ENCODE measurements around the gene CLDN15.
"Not testable (repeated sequence)": the region's sequence is repeated elsewhere in the genome, so short reads cannot be mapped to it uniquely, and the experiment has no call there.

CLDN15 gene

GRCh38 chr7:101207459-101207858, 30.1 kb downstream of the CLDN15 start:
- no peaks in the 10 kb centered on the region for H3K9me3 ChIP-seq (ENCODE audit: low read length)
- H3K4me1 ChIP-seq (ENCODE audit: insufficient read depth, low read length): no peaks in the 10 kb centered on the region
- peaks cover 34% of the 10 kb centered on the region for H3K36me3 ChIP-seq (ENCODE audit: insufficient read depth, low read length)
- H3K27me3 ChIP-seq (ENCODE audit: insufficient read depth, low read length): peaks cover 9% of the 10 kb centered on the region
- no peak overlapping the region for H2AFZ ChIP-seq (ENCODE audit: low read depth, low read length)
- H3K4me3 ChIP-seq (ENCODE audit: low read length): no peak overlapping the region

- H3K27me3 ChIP-seq (ENCODE audit: insufficient read depth, low read length): peaks cover 15% of the 10 kb centered on the region
These were observed 30.9 kb downstream of the CLDN15 start for GRCh38 chr7:101206665-101207042.

GRCh38 chr7:101205901-101206664, 31.5 kb downstream of the CLDN15 start:
- Histone ChIP-seq H3K4me1 (ENCODE audit: insufficient read depth, low read length) (peaks cover 3% of the 10 kb centered on the region), H3K4me3 (ENCODE audit: low read length) (no peak overlapping the region), H3K36me3 (ENCODE audit: insufficient read depth, low read length) (peaks cover 25% of the 10 kb centered on the region), H3K27me3 (ENCODE audit: insufficient read depth, low read length) (peaks cover 15% of the 10 kb centered on the region), H2AFZ (ENCODE audit: low read depth, low read length) (no peak overlapping the region), H3K9me3 (ENCODE audit: low read length) (no peaks in the 10 kb centered on the region)

More at GRCh38 chr7:101206665-101207042, 30.9 kb downstream of the CLDN15 start:
- no peaks in the 10 kb centered on the region for H3K4me1 ChIP-seq (ENCODE audit: insufficient read depth, low read length)
- no peaks in the 10 kb centered on the region for H3K9me3 ChIP-seq (ENCODE audit: low read length)
- H3K36me3 ChIP-seq (ENCODE audit: insufficient read depth, low read length): peaks cover 29% of the 10 kb centered on the region
- no peak overlapping the region for H3K4me3 ChIP-seq (ENCODE audit: low read length)
- H2AFZ ChIP-seq (ENCODE audit: low read depth, low read length): no peak overlapping the region

- not testable (repeated sequence) for H2AFZ ChIP-seq (ENCODE audit: low read depth, low read length); H3K4me3 ChIP-seq (ENCODE audit: low read length); H3K9me3 ChIP-seq (ENCODE audit: low read length)
- peaks cover 12% of the 10 kb centered on the region for H3K4me1 ChIP-seq (ENCODE audit: insufficient read depth, low read length)
- H3K27me3 ChIP-seq (ENCODE audit: insufficient read depth, low read length): peaks cover 15% of the 10 kb centered on the region
- H3K36me3 ChIP-seq (ENCODE audit: insufficient read depth, low read length): peaks cover 15% of the 10 kb centered on the region
These were observed 33.6 kb downstream of the CLDN15 start for GRCh38 chr7:101203740-101204738.

- peaks cover 12% of the 10 kb centered on the region for H3K4me1 ChIP-seq (ENCODE audit: insufficient read depth, low read length)
- H2AFZ ChIP-seq (ENCODE audit: low read depth, low read length): no peak overlapping the region
- H3K27me3 ChIP-seq (ENCODE audit: insufficient read depth, low read length): peaks cover 15% of the 10 kb centered on the region
- no peaks in the 10 kb centered on the region for H3K9me3 ChIP-seq (ENCODE audit: low read length)
- H3K36me3 ChIP-seq (ENCODE audit: insufficient read depth, low read length): peaks cover 7% of the 10 kb centered on the region
- no peak overlapping the region for H3K4me3 ChIP-seq (ENCODE audit: low read length)
These were observed 35.0 kb downstream of the CLDN15 start for GRCh38 chr7:101202603-101202918.

GRCh38 chr7:101201695-101202602, 35.7 kb downstream of the CLDN15 start:
- Histone ChIP-seq H3K36me3 (ENCODE audit: insufficient read depth, low read length) (peaks cover 5% of the 10 kb centered on the region), H3K27me3 (ENCODE audit: insufficient read depth, low read length) (peaks cover 15% of the 10 kb centered on the region), H2AFZ (ENCODE audit: low read depth, low read length) (no peak overlapping the region), H3K4me3 (ENCODE audit: low read length) (no peak overlapping the region), H3K9me3 (ENCODE audit: low read length) (no peaks in the 10 kb centered on the region), H3K4me1 (ENCODE audit: insufficient read depth, low read length) (peaks cover 12% of the 10 kb centered on the region)

- H3K4me1 ChIP-seq (ENCODE audit: insufficient read depth, low read length): peaks cover 12% of the 10 kb centered on the region
- H3K9me3 ChIP-seq (ENCODE audit: low read length): no peaks in the 10 kb centered on the region
- H3K27me3 ChIP-seq (ENCODE audit: insufficient read depth, low read length): peaks cover 15% of the 10 kb centered on the region
- no peak within 1 kb of the TSS for H3K4me3 ChIP-seq (ENCODE audit: low read length)
- H2AFZ ChIP-seq (ENCODE audit: low read depth, low read length): no peak within 1 kb of the TSS
- no peaks in the 10 kb centered on the region for H3K36me3 ChIP-seq (ENCODE audit: insufficient read depth, low read length)
These were observed 36.6 kb downstream of the CLDN15 start, which contains the start of gene MOGAT3 for GRCh38 chr7:101200862-101201599. Gene MOGAT3, minus strand, starts transcription at chr7:101201036. Its CDS starts 182 bp downstream, at chr7:101200854.

GRCh38 chr7:101200504-101200861, 37.1 kb downstream of the CLDN15 start:
- peaks cover 15% of the 10 kb centered on the region for H3K27me3 ChIP-seq (ENCODE audit: insufficient read depth, low read length)
- peaks cover 12% of the 10 kb centered on the region for H3K4me1 ChIP-seq (ENCODE audit: insufficient read depth, low read length)
- no peak overlapping the region for H3K4me3 ChIP-seq (ENCODE audit: low read length)

GRCh38 chr7:101199522-101199921, 38.1 kb downstream of the CLDN15 start:
- H3K4me1 ChIP-seq (ENCODE audit: insufficient read depth, low read length): peaks cover 12% of the 10 kb centered on the region
- H2AFZ ChIP-seq (ENCODE audit: low read depth, low read length); H3K4me3 ChIP-seq (ENCODE audit: low read length); H3K36me3 ChIP-seq (ENCODE audit: insufficient read depth, low read length); H3K9me3 ChIP-seq (ENCODE audit: low read length): not testable (repeated sequence)
- H3K27me3 ChIP-seq (ENCODE audit: insufficient read depth, low read length): peaks cover 15% of the 10 kb centered on the region

More at GRCh38 chr7:101200504-101200861, 37.1 kb downstream of the CLDN15 start:
- Histone ChIP-seq H2AFZ (ENCODE audit: low read depth, low read length) (no peak overlapping the region), H3K9me3 (ENCODE audit: low read length) (no peaks in the 10 kb centered on the region), H3K36me3 (ENCODE audit: insufficient read depth, low read length) (no peaks in the 10 kb centered on the region)

GRCh38 chr7:101198476-101198875, 39.1 kb downstream of the CLDN15 start:
- H3K9me3 ChIP-seq (ENCODE audit: low read length): no peaks in the 10 kb centered on the region
- H3K4me1 ChIP-seq (ENCODE audit: insufficient read depth, low read length): peaks cover 12% of the 10 kb centered on the region
- H3K27me3 ChIP-seq (ENCODE audit: insufficient read depth, low read length): peaks cover 14% of the 10 kb centered on the region
- no peak overlapping the region for H2AFZ ChIP-seq (ENCODE audit: low read depth, low read length)
- no peaks in the 10 kb centered on the region for H3K36me3 ChIP-seq (ENCODE audit: insufficient read depth, low read length)
- H3K4me3 ChIP-seq (ENCODE audit: low read length): no peak overlapping the region

GRCh38 chr7:101197991-101198390, 39.6 kb downstream of the CLDN15 start:
- no peak overlapping the region for H2AFZ ChIP-seq (ENCODE audit: low read depth, low read length)
- H3K9me3 ChIP-seq (ENCODE audit: low read length): no peaks in the 10 kb centered on the region
- no peaks in the 10 kb centered on the region for H3K36me3 ChIP-seq (ENCODE audit: insufficient read depth, low read length)
- H3K4me3 ChIP-seq (ENCODE audit: low read length): no peak overlapping the region
- peaks cover 12% of the 10 kb centered on the region for H3K4me1 ChIP-seq (ENCODE audit: insufficient read depth, low read length)
- peaks cover 9% of the 10 kb centered on the region for H3K27me3 ChIP-seq (ENCODE audit: insufficient read depth, low read length)

- H3K36me3 ChIP-seq (ENCODE audit: insufficient read depth, low read length): no peaks in the 10 kb centered on the region
- H3K4me1 ChIP-seq (ENCODE audit: insufficient read depth, low read length): peaks cover 7% of the 10 kb centered on the region
These were observed 41.7 kb downstream of the CLDN15 start for GRCh38 chr7:101195884-101196283.

More at GRCh38 chr7:101195884-101196283, 41.7 kb downstream of the CLDN15 start:
- Histone ChIP-seq H2AFZ (ENCODE audit: low read depth, low read length) (no peak overlapping the region), H3K27me3 (ENCODE audit: insufficient read depth, low read length) (no peaks in the 10 kb centered on the region), H3K9me3 (ENCODE audit: low read length) (no peaks in the 10 kb centered on the region), H3K4me3 (ENCODE audit: low read length) (no peak overlapping the region)

Measured in neuron (in vitro differentiated cells).